GM21360 (cell line): ENCODE data around the gene WNT11.
A peak's percentile ranks its signal among the peaks of the same experiment; 100 is the strongest.

Experiments used
- ATAC-seq: cut with Tn5 transposase; IDR thresholded peaks from one replicate; pipeline ENCODE4 v1.9.1; 2021; ENCODE audit warnings: mild to moderate bottlenecking, moderate library complexity; ENCODE audit not compliant: unreplicated experiment

Gene WNT11

DNA sequence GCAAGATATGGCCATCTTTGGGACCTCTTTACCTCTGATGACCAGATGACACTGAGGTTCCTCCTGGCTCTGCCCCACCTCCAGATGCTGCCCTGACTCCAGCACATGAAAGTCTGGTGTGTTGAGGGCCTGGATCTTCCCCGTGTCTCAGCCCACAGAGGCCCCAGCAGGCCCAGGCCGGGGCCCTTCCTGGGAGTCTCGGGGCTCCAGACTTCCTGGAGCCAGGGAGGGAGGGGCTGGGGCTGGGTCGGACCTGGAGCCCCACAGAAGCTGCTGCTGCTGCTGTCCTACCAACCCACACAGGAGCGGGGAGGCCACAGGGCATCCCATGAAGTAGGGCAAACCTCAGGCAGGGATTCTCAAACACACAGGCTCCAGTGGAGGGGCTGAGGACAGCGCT, 32.2 kb upstream of the WNT11 start:
- no peak for ATAC-seq

DNA sequence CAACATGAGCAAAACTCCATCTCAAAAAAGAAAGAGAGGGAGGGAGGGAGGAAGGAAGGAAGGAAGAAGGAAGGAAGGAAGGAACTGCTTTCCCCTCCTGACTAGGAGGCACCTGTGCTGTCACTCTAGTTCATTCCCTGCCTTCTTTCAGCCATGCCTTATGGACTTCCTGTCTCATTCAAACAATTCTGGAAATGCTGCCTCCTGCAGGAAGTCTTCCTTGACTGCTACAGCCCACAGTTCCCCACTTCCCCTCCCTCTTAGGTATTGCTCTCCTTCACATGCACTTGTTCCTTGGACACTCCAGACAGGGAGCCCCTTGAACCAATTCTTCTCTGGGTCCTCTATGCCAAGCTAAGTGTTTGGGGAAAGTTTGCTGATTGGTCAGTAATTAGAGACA, 31.6 kb upstream of the WNT11 start:
- no peak for ATAC-seq

DNA sequence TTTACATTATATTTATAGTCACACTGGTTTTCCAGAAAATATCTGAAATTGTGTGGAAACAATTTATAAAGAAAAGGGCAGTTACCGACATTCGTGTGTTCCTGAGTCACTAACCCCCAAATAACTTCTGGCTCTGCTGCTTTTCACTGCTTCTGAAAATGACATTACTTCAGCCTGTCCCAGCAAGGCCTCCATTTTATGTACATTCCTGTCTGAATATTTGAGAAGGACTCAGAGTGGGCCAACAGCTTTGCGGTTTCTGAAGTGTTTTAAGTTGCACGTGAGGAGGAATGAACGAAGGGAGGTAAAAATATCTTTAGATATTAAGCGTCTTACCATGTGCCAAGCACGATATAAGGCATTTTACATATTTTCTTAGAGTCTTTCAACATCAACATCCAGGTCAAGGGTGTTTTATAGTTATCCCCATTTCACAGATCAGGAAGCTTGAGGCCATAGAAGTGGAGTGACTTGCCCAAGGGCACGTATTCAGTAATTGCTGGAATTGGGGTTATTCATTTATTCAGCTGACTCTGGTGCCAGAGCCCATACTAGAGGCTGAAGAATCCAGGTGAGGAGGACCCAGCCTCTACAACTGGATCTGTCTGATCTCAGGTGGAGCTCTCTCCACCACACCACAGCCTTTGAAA, 30.8 kb upstream of the WNT11 start:
- ATAC-seq, result no peak

DNA sequence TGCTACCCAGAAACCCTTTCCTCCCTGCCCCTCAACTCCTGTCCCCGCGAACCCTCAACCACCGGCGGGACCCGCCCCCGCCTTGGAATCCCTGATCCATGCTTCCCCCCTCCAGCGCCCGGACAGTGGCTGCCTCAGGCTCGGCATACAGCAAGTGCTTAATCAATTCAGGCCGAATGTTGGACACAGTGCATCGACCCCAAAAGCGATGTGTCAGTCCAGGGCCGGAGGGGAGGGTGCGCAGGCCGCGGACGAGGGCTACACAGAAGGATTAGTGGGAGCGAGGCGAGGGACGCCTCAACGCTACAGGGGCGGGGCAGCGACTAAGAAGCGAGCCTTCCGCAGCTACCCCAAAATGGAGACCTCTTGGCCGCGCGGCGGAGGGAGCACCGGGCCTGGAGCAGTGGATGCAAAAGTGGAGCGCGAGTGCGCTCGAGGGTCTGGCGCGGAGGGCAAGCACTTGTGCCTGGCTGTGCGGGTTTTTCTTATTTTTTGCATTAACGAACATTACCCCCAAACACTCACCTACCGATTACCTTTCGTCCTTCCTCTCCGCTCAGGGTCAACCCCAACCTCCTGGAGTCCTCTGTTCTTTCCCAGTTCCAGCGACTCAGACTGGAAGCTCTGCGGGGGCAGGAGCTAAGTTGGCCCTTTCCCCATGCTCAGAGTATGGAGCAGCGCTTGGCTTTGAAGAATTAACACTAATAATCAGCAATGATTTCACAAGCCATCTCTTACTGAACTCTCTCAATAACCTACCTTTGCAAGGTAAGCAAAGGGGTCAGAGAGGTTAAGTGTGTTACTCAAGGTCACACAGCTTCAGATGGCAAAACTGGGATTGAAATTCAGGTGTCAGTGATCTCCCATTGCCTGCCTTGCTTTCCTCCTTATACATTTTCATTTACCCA, 30.0 kb upstream of the WNT11 start:
- ATAC-seq, result peak; percentile 12

DNA sequence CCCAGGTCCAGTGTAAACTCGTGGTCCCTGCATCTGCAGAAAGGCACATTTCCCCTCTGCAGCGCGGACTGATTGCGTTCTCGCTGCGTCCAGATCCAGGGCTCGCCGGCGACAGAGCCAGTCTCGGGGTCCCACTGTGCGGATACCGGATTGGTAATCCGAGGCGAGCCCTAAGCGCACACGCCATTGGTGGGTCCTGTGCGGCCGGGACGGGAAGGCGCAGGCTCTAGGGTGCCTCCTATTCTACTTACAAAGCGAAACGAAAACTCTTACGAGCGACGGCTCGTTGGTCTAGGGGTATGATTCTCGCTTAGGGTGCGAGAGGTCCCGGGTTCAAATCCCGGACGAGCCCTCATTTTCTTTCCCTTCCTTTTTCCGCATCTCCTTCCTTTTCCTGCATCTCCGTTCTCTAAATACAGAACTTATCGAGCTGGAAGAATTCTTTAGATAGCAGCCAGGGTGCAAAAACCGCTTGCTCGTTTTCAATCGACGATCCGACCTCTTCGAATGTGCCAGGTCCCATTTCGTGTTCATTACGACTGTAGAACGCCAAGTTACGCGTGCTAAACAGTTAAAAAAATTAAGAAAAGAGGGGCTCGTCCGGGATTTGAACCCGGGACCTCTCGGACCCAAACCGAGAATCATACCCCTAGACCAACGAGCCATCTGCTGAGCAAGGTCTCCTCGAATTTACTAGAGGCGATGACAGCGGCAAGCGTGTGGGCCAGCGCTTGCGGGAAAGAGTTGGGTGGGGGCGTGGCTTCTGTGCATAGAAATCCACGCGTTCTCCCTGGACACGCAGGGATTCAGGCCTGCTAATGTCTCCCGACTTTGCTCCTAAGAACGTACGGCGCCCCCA, 29.2 kb upstream of the WNT11 start:
- peak; percentile 53 for ATAC-seq

DNA sequence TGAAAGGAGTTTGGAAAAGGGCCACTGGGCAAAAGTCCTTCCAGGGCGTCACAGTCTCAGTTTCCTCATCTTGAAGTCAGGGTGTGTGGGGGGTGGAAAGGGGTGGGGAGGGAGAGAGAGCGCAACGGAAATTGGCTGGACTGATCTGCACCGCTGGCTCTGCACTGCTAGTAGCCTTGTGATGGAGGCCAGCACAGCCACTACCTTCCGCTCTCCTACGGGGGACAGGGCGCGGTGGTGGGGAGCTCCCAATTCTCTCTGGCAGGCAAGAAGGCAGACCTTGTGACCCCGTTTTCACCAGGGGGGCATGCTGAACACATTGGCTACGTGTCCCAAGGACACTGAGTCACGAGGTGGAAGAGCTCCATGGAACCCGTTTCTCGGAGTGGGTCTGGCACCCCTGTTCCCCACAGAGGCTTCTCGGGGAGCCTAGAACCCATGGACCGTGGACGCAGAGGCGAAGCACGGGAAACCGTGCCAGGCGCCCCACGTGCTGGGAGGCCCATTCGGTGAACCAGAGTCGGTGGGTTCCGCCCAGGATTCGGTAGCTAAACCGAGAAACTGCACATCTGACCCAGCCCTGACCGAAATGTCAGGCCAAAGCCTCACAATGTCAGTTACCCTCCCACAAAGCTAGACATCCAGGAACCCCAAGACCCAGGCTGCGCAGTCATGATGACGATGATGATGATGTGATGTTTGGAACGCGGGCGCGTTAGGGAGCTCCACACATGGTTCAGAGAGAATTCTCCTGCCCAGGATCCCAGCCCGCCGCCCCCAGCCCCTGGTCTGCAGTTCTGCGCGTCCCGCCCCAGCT, 28.3 kb upstream of the WNT11 start:
- peak; percentile 4 for ATAC-seq

DNA sequence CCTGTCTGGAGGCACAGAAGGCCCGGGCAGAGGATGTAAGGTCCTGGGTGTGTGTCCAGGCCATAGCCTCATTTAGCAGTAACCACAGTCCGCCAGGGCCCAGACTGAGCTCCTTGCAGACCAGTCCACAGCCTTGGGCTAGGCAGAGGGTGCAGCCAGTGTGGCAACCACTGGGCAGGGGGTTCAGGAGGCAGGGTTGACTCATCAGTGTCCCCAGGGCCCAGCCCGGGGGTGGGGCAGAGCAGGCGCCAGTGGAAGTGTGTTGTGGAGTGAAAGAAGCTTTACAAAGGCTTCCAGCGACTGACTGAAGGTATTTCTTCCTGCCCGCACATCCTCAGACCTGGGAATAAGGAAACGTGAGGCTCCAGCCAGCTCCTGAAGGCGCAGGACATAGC, 27.7 kb upstream of the WNT11 start:
- ATAC-seq, result no peak

DNA sequence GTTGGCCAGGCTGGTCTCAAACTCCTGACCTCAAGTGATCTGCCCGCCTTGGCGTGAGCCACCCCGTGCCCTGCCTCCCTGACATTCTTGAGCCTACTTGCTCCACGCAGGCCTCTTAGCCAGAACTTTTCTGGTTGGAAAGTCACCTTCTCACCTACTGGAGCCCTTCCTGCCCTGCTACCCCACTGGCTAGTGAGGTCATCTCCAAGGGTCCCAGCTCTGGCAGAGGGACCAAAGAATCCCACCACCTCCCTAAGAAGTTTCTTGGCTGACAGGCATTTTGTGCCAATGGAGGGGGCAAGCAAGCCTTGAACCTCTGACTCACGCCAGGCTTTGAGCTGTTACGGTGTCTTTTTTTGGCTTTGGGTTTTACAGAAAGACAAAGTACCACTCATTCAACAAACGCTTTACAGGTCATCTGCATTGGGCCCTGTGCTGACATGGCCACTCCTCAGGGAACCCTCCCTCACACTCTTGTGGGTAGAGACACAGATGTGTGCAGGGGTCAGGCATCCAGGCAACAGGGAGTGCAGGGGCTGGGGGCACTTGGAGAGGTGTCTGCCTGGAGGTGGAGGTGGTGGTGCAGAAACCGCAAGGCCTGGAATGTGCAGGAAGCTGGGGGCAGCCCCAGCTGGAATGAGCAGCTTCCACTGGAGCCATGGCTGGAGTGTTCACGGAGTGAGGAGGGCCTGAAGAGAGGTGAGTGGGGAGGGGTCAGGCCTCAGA, 27.1 kb upstream of the WNT11 start:
- no peak for ATAC-seq

DNA sequence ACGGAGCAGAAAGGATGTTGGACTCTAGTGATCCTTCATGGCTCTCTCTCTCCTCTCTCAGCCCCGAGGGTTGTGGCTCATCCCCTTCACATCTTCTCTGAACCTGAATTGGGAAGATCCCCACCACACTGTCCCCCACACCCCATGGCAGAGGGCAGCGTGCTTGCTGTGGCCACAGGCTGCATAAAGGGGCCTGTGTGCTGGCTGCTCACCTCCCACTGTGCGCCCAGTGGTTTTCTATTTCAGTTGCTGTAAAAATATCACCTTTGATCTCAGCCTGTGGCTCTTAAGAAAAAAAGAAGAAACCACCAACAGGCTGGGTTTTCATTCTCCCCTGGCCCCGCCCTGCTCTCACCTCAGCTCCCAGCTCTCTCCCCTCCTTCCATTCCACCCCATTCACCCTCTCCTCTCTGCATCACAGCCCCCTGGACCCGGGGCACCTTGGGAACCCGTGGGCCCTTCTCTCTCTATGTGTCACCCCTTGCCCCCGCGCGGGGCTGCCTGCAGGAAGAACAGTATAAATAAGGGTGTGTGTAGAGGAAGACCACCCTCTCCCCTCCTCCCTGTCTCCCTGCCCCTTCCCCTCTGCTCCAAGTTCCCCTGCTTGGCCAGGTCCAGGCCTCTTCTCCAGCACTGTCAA, 25.8 kb upstream of the WNT11 start:
- no peak for ATAC-seq

DNA sequence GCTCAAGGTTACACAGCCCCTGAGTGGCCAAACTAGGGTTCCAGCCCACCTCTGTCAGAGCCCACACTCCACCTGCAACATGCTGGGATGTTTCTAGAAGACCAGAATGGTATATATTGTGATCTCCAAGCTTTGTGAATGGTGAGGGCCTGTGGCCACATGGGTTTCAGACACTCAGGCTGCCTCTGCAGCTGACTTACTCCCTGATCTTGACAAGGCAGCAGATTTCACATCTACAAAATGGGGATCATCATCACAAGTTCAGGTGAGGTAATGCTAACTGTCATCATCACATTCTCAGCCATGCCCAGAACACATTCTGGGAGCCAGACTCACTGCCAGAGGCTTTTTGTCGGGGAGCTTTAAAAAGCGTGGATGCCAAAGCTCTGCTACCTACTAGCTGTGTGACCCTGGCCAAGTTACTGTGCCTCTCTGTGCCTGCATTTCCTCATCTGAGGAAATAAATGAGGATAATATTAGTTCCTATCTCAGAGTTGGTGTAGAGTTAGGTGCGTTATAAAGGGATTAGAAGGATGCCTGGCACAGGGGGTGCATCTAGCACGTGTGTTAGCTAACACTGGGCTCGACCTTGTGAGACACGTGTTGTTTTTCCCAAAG, 24.9 kb upstream of the WNT11 start:
- no peak for ATAC-seq

DNA sequence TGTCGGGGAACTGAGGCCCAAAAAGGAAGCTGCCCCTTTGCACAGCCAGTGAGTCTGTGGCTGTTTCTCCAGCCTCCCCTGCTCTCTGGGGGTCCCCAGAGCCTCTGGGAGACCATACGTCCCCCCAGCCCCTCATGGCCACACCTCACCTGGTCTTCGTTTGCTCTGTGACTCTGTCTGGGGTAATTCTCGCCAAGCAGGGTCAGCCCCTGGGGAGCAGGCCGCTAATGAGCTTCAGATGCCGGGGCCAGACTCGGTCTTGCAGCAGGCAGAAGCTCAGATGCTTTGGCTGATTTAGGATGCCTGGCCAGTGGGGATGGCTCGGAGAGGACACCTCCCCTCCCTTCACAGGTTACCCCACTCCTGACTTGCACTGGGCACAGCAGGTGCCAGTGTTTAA, 24.1 kb upstream of the WNT11 start:
- ATAC-seq, result no peak

DNA sequence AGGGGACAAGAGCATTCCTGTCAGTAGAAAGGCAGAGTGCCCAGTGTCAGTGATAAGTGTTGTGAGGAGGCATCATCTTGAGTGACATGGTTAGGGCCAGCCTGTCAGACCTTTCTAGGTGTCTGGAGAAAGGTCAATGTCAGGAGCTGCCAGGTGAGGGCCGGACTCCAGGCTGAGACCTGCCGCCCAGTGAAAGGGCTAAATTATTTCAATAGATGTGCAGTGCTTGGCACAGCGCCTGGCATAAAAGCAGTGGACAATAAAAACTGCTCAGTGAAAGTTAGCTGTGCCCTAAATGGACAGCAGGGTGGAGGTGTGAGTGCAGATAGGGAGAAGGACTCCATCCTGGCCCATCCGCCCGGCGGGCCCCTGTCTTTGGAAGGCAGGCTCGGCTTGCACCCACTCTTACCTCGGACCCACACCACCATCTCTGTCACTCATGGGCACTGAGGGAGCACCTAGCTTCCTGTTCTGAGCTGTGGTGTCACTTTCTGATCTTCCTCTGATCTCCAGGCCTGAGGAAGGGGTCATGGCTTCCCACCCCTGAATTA, 23.5 kb upstream of the WNT11 start:
- no peak for ATAC-seq

DNA sequence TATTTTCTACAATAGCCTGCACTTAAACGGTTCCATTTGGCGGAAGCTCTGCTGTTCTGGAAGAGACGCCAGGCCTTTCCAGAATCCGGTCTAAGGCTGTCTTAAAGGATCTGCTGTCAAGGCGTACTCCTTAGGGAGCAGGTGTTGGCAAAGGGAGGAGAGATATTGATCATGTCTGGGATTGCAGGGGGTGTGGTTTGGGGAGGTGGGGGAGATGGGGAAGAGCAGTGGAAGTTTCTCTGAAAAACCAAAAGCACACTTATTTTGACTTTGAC, 22.5 kb upstream of the WNT11 start:
- ATAC-seq, result no peak

DNA sequence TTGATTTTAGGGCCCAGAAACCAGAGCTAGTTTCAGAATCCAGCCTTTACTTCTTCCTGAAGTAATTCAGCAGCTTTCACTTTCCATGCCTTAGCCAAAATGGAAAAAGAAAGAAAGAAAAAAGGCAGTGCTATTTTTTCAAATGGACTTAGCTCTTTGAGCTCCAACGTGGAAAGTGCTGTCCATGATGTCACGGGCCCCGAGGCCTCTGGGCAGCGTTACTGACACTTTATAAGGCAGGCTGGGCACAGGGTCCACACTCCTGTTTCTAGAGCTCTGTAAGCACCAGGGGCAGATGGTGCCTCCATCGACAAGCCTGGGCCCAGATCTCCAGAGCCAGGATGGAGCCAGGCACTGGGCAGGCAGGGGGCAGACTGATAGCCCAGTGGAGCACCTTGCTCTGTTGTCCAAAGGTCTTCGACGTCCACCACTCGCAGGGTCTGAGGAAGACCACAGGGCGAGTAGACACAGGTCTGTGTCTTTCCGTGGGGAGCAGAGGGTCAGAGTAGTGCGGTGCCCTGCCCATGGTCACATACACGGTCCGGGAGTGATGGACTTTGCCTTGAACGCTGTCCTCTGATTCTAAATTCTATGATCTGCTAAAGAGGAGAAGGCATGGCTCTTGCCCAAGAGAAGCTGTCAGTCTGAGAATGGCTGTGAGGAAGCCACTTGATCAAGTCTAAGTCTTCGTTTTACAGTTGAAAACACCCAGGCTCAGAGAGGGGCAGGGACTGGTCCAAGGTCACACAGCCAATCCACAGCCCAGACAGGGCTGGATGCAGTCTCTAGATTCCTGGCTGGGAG, 22.0 kb upstream of the WNT11 start:
- ATAC-seq, result no peak

DNA sequence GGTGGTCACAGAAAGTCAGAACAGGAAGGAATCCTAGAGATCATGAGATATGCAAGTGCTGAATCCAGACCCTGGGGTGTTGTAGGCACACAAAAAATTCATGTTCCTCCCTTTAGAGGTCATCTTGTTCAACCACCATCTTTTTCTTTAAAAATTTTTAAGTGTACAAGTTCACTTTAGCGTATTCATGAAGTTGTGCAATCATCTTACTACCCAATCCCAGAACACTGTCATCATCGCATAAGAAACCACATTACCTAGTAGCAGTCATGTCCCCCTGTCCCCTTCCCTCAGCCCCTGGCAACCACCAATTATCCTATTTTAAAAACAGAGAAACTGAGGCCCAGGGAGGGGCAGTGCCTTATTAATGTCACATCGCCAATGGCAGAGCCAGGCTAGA, 20.3 kb upstream of the WNT11 start:
- ATAC-seq, result no peak

DNA sequence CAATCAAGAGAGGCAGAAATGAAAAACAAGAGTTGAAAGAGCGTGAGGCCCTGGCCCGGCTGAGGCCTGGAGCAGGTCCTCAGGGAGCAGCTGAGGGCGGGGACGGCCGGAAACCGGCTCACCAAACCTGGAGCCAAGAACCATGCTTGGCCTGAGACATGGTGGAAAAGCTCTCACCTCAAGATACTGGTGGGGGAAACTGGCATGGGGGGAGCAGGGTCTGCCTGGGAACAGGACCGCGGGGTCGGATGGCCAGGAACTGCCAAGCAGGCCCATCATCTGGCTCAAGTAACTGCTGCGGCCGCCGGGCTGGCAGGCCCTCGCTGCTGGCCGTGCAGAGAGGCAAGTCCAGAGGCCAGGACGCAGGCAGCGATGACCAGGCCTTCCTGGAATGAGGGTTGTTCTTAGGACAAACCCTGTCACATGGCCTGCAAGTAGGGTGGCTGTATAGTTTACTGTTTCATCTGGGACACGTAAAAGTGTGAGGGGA, 18.9 kb upstream of the WNT11 start:
- ATAC-seq, result no peak

DNA sequence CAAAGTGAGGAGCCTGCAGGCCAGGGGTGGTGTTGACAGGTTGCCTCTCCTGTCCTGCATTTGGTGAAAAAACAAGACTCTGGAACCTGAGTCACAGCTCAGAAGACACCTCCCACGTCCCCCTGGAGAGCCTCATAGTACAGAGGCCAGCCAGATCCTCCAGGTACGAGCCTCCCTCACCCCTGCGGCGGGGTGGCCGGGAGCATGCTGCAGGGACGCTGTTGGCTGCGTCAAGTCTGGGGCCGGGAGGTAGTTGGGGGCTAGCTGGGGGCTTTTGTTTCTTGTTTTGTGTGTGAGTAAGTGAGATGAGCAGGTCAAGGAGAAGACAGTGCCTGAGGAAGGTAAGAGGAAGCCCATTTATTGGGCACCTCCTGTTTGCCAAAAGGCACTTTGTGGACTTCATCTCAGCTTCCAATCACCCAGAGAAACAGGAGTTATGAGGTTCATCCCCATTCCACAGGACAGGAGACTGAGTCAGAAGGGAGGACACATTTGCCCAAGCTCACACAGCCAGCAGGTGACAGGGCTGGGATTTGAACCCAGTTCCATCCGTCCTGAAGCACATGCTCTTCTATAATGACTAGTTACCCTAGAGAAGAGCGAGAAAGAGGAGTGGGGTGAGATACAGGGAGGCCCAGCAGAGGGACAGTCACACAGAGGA, 18.3 kb upstream of the WNT11 start:
- ATAC-seq, result no peak

DNA sequence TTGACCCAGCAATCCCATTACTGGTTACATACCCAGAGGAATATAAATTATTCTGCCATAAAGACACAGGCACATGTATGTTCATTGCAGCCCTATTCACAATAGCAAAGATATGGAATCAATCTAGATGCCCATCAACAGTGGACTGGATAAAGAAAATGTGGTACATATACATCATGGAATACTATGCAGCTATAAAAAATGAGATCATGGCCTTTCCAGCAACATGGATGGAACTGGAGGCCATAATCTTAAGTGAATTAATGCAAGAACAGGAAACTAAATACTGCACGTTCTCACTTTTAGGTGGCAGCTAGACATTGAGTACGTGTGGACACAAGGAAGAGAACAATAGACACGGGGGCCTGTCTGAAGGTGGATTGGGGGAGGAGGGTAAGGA, 15.1 kb upstream of the WNT11 start:
- no peak for ATAC-seq
